Measurements from ENCODE around the gene FPR2. TPM values are rescaled to one million over a fixed set of nuclear protein-coding genes. Genes with fewer than 3 reads are reported as not detected.
A peak's percentile ranks its signal among the peaks of the same experiment; 100 is the strongest.

Gene FPR2
- not detected in 2 replicates for total RNA-seq (2011; cell fraction: chromatin; rRNA removed; ENCODE audit: low replicate concordance)
- total RNA-seq (2011; cell fraction: nucleolus; rRNA removed) = not detected in 2 replicates
- total RNA-seq (2011; cell fraction: nucleoplasm; rRNA removed) = not detected in 2 replicates
- total RNA-seq (2014; rRNA removed) = not detected in 2 replicates
- total RNA-seq (2014; rRNA removed; fragmentation: Illumina TruSeq; extraction: Trizol) = not detected in 2 replicates
- not detected in 2 replicates for total RNA-seq (2015; rRNA removed; fragmentation: Illumina TruSeq; extraction: Trizol)
- not detected in 2 replicates for total RNA-seq (2021)
- not detected in 2 replicates for polyA plus RNA-seq (2011; rRNA removed)
- polyA plus RNA-seq (2011; cell fraction: cytosol; rRNA removed) = 0.07 TPM in 1 of 2 replicates, not detected in the other
- polyA plus RNA-seq (2011; cell fraction: nucleus; rRNA removed) = not detected in 2 replicates
- 0.04 and 0.12 TPM in 2 replicates for polyA plus RNA-seq (2012)
- not detected in 2 replicates for polyA plus RNA-seq (2014; fragmentation: Illumina TruSeq; extraction: Trizol)
- under 1 TPM; 0.03 to 0.07 TPM for polyA plus RNA-seq (2014; fragmentation: Nextera tagmentation; extraction: Ambion mirVana)
- 0.15 and 0.19 TPM in 2 replicates for polyA plus RNA-seq (2014; rRNA removed)
- not detected in 2 replicates for polyA minus RNA-seq (2011; rRNA and poly(A)+ RNA removed)
- polyA minus RNA-seq (2011; cell fraction: cytosol; rRNA and poly(A)+ RNA removed) = not detected in 2 replicates
- polyA minus RNA-seq (2011; cell fraction: nucleus; rRNA and poly(A)+ RNA removed) = not detected in 2 replicates
- Bru-seq, nascent RNA = not detected
- percentile 9 among the genes with signal in this experiment for BruChase-seq, experiment 1, labeled RNA remaining after a 2-hour chase
- BruChase-seq, experiment 2, labeled RNA remaining after a 6-hour chase = percentile 9 among the genes with signal in this experiment
- long read RNA-seq, experiment 1 = 0 reads
- long read RNA-seq, experiment 2 = 0 reads
- long read RNA-seq, experiment 3 = 0 reads

GRCh38 chr19:51760697-51761356, at the start of gene FPR2:
TSS of gene FPR2 (plus strand) at chr19:51761180. CDS start at chr19:51768659, 7,479 bp downstream.
- Histone ChIP-seq H3K9me1 (ENCODE audit: control insufficient read depth, insufficient read depth, low read length) (no peaks in the 10 kb centered on the region), H3K79me2 (ENCODE audit: control insufficient read depth, insufficient read depth, low read length) (no peaks in the 10 kb centered on the region), H3K9me3 (replicated peaks; ENCODE audit: control insufficient read depth, insufficient read depth, low read depth, low read length) (no peaks in the 10 kb centered on the region), H3K36me3 (ENCODE audit: control insufficient read depth, insufficient read depth, low read length) (no peaks in the 10 kb centered on the region), H4K20me1 (replicated peaks; ENCODE audit: control insufficient read depth, insufficient read depth, low read length) (no peaks in the 10 kb centered on the region), H3K4me3 (no peak within 1 kb of the TSS), H3K4me2 (ENCODE audit: insufficient read depth, low read length) (no peak within 1 kb of the TSS), H2AFZ (ENCODE audit: low read depth, low read length) (no peak within 1 kb of the TSS; the same call in 1 of the 2 replicates), H3K4me1 (replicated peaks in 1 of 2; ENCODE audit: control insufficient read depth in 2 of 2, insufficient read depth in 2 of 2, low read length in 2 of 2) (peaks cover 0 to 2% of the 10 kb centered on the region in 2 experiments; a peak in 2 of 5 replicates), H3K27ac (ENCODE audit: extremely low read depth, low read depth, low read length) (no peak within 1 kb of the TSS), H3K27me3 (ENCODE audit: control insufficient read depth in 2 of 2, insufficient read depth in 2 of 2, low read length in 2 of 2) (no peaks in the 10 kb centered on the region), H3K9ac (ENCODE audit: insufficient read depth in 1 of 2, low read depth in 2 of 2, low read length in 2 of 2) (no peak within 1 kb of the TSS)
- TF ChIP-seq CC2D1A (IDR thresholded peaks at IDR 0.05) (no peak), PRPF4 (IDR thresholded peaks at IDR 0.05; ENCODE audit: insufficient read depth, low read depth, low read length, poor library complexity, severe bottlenecking) (no peak), NR4A1 (CRISPR knock-in tag; IDR thresholded peaks at IDR 0.05) (no peak), NR4A1 (tag; IDR thresholded peaks at IDR 0.05) (no peak), E4F1 (CRISPR knock-in tag; IDR thresholded peaks at IDR 0.05; ENCODE audit: borderline replicate concordance) (no peak), SNAPC5 (CRISPR knock-in tag; IDR thresholded peaks at IDR 0.05) (no peak), GABPB1 (CRISPR knock-in tag; IDR thresholded peaks at IDR 0.05) (no peak), ZNF551 (CRISPR knock-in tag; IDR thresholded peaks at IDR 0.05) (no peak), MEF2A (IDR thresholded peaks at IDR 0.05; ENCODE audit: control insufficient read depth, low read depth, low read length) (no peak), KAT2B (IDR thresholded peaks at IDR 0.05; ENCODE audit: low read depth, low read length) (no peak), ZNF785 (CRISPR knock-in tag; IDR thresholded peaks at IDR 0.05) (no peak)
- in situ Hi-C loops (cut with MboI) = no loop called here
- FAIRE-seq (no peak), DNase-seq (ENCODE audit: extremely low read depth in 1 of 4, low spot score in 3 of 4) (no peak), ATAC-seq (no peak)
- ChIA-PET POLR2A (interaction anchor here (0.6 kb wide), 1 partner anchor 46 kb away, joined by 3 read pairs; no protein-coding TSS in a partner anchor), CTCF (ENCODE audit: low intra/inter-chr PET ratio) (no interaction called here)
- whole genome bisulfite sequencing (ENCODE audit: insufficient coverage, low coverage, missing lambda C conversion rate) = 30% methylated on average over 8 of the region's 8 CpGs
- no TSS peak for BruUV-seq (replicated peaks)
- intact Hi-C loops (cut with micrococcal nuclease) = no loop called here

Data from K562 (cell line).